ENCODE results near the gene GCNT2.

DNA sequence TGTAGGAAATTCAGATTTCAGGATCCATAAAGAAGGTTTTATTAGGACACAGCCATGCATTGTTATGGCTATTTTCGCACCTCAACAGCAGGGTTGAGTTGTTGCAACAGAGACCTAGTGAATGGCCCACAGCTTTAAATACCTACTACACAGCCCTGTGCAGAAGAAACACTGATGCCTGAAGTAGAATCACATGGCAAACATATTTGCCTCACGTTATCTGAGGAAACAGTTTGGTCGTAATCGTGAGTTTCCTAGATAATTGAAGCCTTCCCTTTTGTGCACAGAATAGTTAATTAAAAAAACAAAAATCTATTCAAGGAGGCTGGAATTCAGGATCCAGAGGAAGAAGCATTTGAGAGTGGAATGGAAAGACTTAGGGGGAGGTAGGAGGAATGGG is 55.1 kb downstream of the GCNT2 start:
- no peak for TF ChIP-seq POLR2AphosphoS5 (IDR thresholded peaks at IDR 0.05; ENCODE audit: borderline replicate concordance, low read depth, low read length)
- no peak for TF ChIP-seq EZH2 (IDR thresholded peaks at IDR 0.05)
